Loucy (cell line): ENCODE measurements around the gene UNC5B.

Source experiments
- H2AFZ ChIP-seq: fragments of 200-600 bp; sonication (generic); 2 replicates; pipeline ENCODE4 v1.6.0; 2016; ENCODE audit warnings: antibody characterized with exemption, mild to moderate bottlenecking, low read length, moderate library complexity
- H3F3A ChIP-seq: fragments of 200-600 bp; 2 replicates; pipeline ENCODE4 v1.6.0; 2016; ENCODE audit warnings: antibody characterized with exemption, low read depth, mild to moderate bottlenecking
- H3K27me3 ChIP-seq: fragments of 200-600 bp; sonication (generic); 2 replicates; pipeline ENCODE4 v1.6.1; 2014; ENCODE audit warnings: low read length, mild to moderate bottlenecking; ENCODE audit not compliant: insufficient read depth, poor library complexity, severe bottlenecking
- H3K36me3 ChIP-seq: fragments of 200-600 bp; sonication (generic); 2 replicates; pipeline ENCODE4 v1.6.1; 2016; ENCODE audit warnings: low read length; ENCODE audit not compliant: insufficient read depth
- H3K4me1 ChIP-seq: fragments of 200-600 bp; sonication (generic); 2 replicates; pipeline ENCODE4 v1.5.1; 2014; ENCODE audit warnings: low read length, mild to moderate bottlenecking; ENCODE audit not compliant: insufficient read depth, poor library complexity, severe bottlenecking
- H3K4me2 ChIP-seq: fragments of 200-600 bp; sonication (generic); 2 replicates; pipeline ENCODE4 v1.6.0; 2014; ENCODE audit warnings: antibody characterized with exemption, low read length, low read depth, mild to moderate bottlenecking; ENCODE audit not compliant: poor library complexity, severe bottlenecking
- H3K4me3 ChIP-seq: fragments of 200-600 bp; sonication (generic); 2 replicates; pipeline ENCODE4 v1.5.1; 2014; ENCODE audit warnings: low read length, mild to moderate bottlenecking, mixed read lengths; ENCODE audit not compliant: poor library complexity, severe bottlenecking
- H3K79me2 ChIP-seq: fragments of 200-600 bp; sonication (generic); 2 replicates; pipeline ENCODE4 v1.6.1; 2014; ENCODE audit warnings: low read length; ENCODE audit not compliant: insufficient read depth
- H3K9ac ChIP-seq: fragments of 200-600 bp; sonication (generic); 2 replicates; pipeline ENCODE4 v1.6.0; 2014; ENCODE audit warnings: mild to moderate bottlenecking, low read depth, low read length, moderate library complexity; ENCODE audit not compliant: poor library complexity, severe bottlenecking
- H3K9me2 ChIP-seq: fragments of 200-600 bp; sonication (generic); replicated peaks from 2 replicates; pipeline ENCODE4 v1.6.1; 2016; ENCODE audit warnings: low read depth, low read length, mixed read lengths
- H3K9me3 ChIP-seq: fragments of 200-600 bp; sonication (generic); 2 replicates; pipeline ENCODE4 v1.6.1; 2014; ENCODE audit warnings: mild to moderate bottlenecking, antibody characterized with exemption, low read length, low read depth; ENCODE audit not compliant: insufficient read depth
- H4K20me1 ChIP-seq: fragments of 200-600 bp; sonication (generic); 2 replicates; pipeline ENCODE4 v1.6.0; 2014; ENCODE audit warnings: antibody characterized with exemption, low read length, mild to moderate bottlenecking; ENCODE audit not compliant: insufficient read depth, poor library complexity, severe bottlenecking
- EZH2phosphoT487 ChIP-seq: fragments of 200-600 bp; IDR thresholded peaks from 2 replicates; pipeline ENCODE4 v1.6.1; 2018; ENCODE audit warnings: antibody characterized with exemption, mild to moderate bottlenecking, moderate library complexity, borderline replicate concordance
- TF ChIP-seq, protein P1 (sequence below): fragments of 200-600 bp; sonication (generic); conservative IDR thresholded peaks from 2 replicates; pipeline ENCODE4 v1.5.1; 2014; ENCODE audit warnings: mild to moderate bottlenecking, antibody characterized with exemption, low read length

UNC5B gene

DNA sequence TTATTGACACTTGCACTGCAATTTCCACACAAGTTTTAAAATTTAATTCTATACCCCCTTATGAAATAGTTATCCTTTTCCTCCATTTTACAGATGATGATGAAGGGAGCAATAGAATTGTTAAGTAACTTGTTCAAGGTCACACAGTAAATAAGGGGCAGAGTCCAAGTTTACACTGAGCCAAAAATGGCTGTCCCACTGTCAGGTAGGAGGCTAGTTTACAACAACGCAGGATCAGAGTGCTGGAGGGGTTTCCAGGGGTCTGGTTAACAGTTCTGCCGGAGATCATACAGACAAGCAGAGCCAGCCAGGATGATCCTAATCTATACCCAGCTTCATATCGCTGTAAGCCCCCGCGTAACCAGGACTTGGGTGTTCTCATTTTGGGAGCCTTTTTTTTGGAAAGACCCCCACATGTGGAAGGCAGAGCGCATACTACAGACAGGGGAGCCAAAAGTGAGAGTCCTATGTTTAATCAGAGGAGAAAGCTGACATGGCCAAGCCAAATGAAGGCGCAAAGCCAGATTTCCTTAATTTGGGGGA, 524 bp upstream of the UNC5B start:
- H3F3A ChIP-seq: no peaks in the 10 kb centered on the region
- no peak overlapping the region for H3K9ac ChIP-seq
- no peaks in the 10 kb centered on the region for H4K20me1 ChIP-seq
- no peak for TF ChIP-seq EZH2phosphoT487
- TF ChIP-seq, protein P1, sequence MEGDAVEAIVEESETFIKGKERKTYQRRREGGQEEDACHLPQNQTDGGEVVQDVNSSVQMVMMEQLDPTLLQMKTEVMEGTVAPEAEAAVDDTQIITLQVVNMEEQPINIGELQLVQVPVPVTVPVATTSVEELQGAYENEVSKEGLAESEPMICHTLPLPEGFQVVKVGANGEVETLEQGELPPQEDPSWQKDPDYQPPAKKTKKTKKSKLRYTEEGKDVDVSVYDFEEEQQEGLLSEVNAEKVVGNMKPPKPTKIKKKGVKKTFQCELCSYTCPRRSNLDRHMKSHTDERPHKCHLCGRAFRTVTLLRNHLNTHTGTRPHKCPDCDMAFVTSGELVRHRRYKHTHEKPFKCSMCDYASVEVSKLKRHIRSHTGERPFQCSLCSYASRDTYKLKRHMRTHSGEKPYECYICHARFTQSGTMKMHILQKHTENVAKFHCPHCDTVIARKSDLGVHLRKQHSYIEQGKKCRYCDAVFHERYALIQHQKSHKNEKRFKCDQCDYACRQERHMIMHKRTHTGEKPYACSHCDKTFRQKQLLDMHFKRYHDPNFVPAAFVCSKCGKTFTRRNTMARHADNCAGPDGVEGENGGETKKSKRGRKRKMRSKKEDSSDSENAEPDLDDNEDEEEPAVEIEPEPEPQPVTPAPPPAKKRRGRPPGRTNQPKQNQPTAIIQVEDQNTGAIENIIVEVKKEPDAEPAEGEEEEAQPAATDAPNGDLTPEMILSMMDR: no peak
- peaks cover 32% of the 10 kb centered on the region for H3K27me3 ChIP-seq
- no peaks in the 10 kb centered on the region for H3K9me2 ChIP-seq
- peaks cover 5% of the 10 kb centered on the region for H3K4me1 ChIP-seq
- no peaks in the 10 kb centered on the region for H3K79me2 ChIP-seq
- peak overlapping the region; percentile 70 for H3K4me3 ChIP-seq
- peak overlapping the region; percentile 68 for H3K4me2 ChIP-seq
- H2AFZ ChIP-seq: peak overlapping the region; percentile 67
- H3K9me3 ChIP-seq: no peaks in the 10 kb centered on the region
- no peaks in the 10 kb centered on the region for H3K36me3 ChIP-seq

DNA sequence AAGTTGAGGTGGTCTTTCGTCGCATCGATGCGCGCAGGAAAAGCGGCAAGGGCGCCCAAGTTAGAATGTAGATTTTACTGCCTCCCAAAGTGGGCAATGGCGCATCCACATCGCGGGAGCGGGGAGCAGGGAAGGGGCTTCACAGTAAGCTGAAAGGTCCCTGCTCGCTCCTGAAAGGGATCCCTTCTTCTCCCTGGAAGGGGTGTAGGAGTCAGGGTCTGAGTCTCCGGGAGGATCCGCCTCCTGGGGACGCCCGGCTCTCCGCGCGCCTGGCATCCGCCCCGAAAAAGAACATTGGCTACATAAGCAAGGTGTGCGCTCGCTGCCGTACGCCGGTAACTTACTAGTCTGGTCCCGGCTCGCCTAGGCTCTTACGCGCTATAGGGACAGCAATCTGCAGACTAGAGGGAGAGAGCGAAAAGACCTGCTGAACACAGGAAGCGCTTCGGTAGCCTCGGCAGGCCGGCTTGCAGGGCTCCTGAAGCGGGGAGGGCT, 804 bp downstream of the UNC5B start:
- TF ChIP-seq, protein P1: no peak
- TF ChIP-seq EZH2phosphoT487: no peak
- no peaks in the 10 kb centered on the region for H4K20me1 ChIP-seq
- H3K9me3 ChIP-seq: no peaks in the 10 kb centered on the region
- H3K9me2 ChIP-seq: no peaks in the 10 kb centered on the region
- no peaks in the 10 kb centered on the region for H3F3A ChIP-seq
- H3K4me3 ChIP-seq: peak overlapping the region; percentile 70
- peaks cover 10% of the 10 kb centered on the region for H3K4me1 ChIP-seq
- no peaks in the 10 kb centered on the region for H3K36me3 ChIP-seq
- no peaks in the 10 kb centered on the region for H3K79me2 ChIP-seq
- H3K9ac ChIP-seq: no peak overlapping the region
- 0 out of 2 replicates have a peak overlapping the region, but pooled peaks have one; percentile 44 for H2AFZ ChIP-seq
- peaks cover 32% of the 10 kb centered on the region for H3K27me3 ChIP-seq
- H3K4me2 ChIP-seq: peak overlapping the region; percentile 68

DNA sequence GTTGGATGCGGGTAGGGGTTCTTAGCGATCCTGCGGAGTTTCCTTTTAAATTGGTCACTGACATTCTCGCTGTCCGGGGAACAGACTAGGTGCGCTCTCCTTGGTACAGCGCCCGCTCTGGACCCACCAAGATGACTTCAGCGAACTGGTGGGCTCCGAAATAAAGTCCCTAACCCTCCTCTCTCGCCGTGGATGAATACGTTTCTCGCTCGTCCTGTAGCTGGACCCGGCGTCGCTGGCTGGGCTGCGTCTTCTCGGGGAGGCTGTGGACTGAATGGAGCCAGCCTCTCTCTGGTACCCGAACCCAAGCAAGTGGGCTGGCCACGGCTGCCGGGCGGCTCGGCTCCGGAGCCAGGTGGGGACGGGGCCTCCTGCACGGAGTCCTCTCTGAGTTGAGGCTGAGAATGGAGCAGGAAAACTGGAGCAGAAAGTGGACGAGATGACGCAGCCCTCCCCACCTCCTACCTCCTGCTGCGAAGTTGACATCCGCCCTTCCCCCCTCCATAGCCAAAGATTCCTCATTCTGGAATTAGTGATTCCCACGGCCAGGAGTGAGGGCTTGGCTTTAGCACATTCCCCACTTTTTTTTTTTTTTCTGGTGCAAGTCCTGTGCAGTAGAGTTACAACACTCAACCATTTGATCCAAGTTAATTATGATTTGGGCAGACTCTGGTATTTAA, 1.5 kb downstream of the UNC5B start:
- peaks cover 10% of the 10 kb centered on the region for H3K4me1 ChIP-seq
- H3K4me3 ChIP-seq: no peak overlapping the region
- no peaks in the 10 kb centered on the region for H3K9me2 ChIP-seq
- no peaks in the 10 kb centered on the region for H3F3A ChIP-seq
- H3K9me3 ChIP-seq: no peaks in the 10 kb centered on the region
- H3K79me2 ChIP-seq: no peaks in the 10 kb centered on the region
- H3K4me2 ChIP-seq: no peak overlapping the region
- no peaks in the 10 kb centered on the region for H3K36me3 ChIP-seq
- TF ChIP-seq, protein P1: no peak
- no peak for TF ChIP-seq EZH2phosphoT487
- no peak overlapping the region for H2AFZ ChIP-seq
- no peak overlapping the region for H3K9ac ChIP-seq
- H3K27me3 ChIP-seq: peaks cover 32% of the 10 kb centered on the region
- no peaks in the 10 kb centered on the region for H4K20me1 ChIP-seq
